HG03139 (cell line): ENCODE results near the gene CREB3L2.
"Not testable (repeated sequence)": the region's sequence is repeated elsewhere in the genome, so short reads cannot be mapped to it uniquely, and the experiment has no call there.

Experiments used
- ATAC-seq: cut with Tn5 transposase; IDR thresholded peaks from one replicate; pipeline ENCODE4 v1.9.1; 2021; ENCODE audit not compliant: unreplicated experiment

CREB3L2 gene

GRCh38 chr7:138014201-138014600 is 12.3 kb upstream of the CREB3L2 start:
- not testable (repeated sequence) for ATAC-seq

- ATAC-seq, result no peak
Measured at GRCh38 chr7:138009350-138009653, 7.4 kb upstream of the CREB3L2 start.

GRCh38 chr7:138008588-138009349 is 6.9 kb upstream of the CREB3L2 start:
- ATAC-seq, result no peak

DNA sequence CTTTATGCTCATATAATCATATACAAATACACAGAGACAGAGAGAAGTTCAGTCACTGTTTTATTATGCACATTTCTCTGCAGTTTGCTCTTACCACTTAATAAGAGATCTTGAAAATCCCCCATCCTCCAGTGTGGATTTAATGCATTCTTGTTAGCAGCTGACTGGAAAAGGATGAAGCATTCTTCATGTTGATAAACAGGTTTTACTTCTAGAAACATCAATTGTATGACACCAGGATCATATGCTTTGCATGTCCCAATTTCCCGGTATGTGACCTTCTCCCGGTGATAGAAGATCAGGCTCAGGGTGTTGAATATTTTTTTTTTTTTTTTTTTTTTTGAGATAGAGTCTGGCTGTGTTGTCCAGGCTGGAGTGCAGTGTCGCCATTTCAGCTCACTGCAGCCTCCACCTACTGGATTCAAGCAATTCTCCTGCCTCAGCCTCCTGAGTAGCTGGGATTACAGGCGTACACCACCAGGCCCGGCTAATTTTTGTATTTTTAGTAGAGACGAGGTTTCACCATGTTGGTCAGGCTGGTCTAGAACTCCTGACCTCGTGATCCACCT is 6.2 kb upstream of the CREB3L2 start:
- no peak for ATAC-seq

GRCh38 chr7:138006106-138006505 is 4.2 kb upstream of the CREB3L2 start:
- no peak for ATAC-seq

DNA sequence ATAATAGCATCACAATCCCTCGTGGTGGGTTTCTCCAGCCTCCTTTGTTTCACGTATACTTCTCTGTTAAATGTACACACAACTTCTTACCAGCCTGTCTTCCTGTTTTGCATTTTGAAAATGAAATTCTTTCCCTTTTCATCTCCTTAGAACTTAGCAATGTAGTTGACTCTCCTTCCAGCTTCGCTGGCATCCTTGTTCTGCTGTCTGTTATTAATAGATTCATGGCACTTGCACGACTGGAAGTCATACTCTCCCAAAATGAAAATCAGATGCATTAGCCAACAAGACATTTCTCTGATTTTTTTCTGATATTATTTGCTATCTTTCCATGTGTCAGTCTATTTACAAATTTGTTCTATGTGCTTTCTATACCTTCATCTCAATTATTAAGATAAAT is 3.0 kb upstream of the CREB3L2 start:
- ATAC-seq, result no peak

DNA sequence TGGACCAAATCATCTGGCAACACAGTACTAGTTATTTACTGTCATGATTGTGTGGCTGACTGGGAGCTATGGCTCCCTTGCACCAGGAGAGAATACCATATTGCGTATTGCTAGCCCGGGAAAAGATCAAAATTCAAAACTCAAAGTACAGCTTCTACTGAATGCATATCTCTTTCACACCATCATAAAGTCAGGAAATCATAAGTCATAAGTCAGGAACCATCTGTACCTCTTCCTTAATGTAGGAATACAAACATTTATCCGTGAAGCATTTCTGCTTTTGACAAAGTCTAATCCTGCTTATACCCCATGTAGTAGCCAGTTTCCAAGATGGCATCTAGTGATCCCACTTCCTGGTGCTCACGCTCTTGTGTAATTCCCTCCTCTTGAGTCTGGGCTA is 2.2 kb upstream of the CREB3L2 start:
- no peak for ATAC-seq

GRCh38 chr7:138002828-138003189 is 923 bp upstream of the CREB3L2 start:
- ATAC-seq, result no peak

DNA sequence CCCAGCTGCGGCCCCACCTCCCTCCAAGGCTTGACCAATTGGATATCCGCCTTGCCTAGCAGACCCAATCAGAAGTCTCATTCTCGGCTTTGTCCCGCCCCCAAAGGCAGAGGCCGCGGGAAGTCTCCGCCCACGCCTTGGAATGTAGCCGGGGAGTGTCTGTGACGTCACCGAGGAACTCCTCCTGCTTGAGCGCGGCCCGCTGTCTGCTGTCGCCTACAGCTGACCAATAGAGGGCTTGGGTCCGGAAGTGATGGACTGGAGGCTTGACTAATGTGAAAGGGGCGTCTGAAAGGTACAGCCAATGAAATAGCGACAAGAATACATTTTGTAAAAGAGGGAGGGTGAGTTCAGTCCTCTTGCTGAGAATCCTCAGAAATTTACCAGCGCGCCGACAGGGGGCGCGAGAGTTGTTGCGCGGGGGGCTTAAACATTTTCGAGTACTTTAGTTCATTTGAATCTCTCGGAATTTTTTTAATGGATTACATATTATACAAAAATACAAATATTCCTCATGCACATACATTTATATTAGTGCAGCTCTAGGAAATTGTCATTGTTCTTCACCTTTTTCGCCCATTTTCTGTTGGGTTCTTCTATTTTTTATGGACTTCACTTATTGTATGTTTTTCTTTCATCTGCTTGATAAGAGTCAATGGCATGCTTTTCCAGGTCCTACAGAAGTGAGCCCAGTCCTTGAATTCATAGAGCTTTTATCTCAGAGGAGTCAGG is 376 bp upstream of the CREB3L2 start:
- peak; percentile 94 for ATAC-seq

DNA sequence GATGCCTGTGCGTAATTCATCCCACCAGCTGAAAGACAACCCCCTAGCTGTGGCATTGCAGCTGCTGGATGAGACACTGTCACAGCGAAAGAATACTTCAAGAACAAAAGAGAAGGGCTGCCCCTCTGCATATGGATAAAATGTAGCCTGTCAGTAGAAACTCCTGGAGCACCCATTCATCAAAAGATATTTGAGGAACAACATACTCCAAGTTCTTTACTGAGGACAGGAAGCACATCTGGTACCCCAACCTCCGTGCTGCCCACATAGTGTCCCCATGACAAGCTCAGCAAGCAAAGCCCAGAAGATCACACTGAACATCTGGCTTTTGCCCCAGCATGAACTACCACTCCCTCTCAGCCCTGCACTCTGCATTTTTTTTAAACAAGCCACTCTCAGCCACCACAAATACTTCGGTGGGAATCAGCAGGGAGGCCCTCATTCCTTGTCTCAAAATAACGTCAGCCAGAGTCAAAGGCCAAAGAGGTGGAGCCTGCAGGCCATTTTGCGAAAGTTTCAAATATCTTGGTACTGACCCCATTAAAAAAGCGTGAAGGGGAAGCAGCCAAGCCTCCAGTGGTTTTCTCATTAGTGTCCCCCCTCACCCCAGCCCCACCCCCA is 1.7 kb downstream of the CREB3L2 start:
- no peak for ATAC-seq

DNA sequence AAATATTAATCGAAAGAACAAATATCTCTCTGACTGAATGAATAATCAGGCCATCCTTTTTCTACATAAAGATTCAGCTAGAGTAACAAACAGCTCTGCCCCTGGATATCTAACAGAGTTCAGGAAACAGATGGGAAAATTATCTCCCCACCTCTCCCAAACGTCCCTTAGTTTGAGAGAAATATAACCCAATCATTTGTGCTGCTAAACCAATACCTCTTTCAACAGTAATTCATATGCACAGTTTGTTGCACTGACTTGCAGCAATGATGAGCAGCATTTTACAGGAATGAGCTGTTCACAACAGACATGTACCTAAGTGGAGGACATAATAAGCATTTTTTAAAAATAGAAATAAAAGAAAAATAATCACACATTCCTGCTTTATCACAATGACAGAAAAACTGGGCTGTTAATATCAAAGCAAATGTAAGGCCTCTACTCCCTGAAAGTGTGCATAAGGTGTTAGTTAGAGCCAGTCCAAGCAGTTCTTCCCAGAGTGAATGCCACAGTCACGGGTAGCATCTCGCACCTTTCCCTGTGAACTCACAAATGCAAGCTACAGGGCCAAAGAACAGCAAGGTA is 2.3 kb downstream of the CREB3L2 start:
- ATAC-seq, result no peak

- no peak for ATAC-seq
Measured at GRCh38 chr7:137998250-137998649, 3.6 kb downstream of the CREB3L2 start.

DNA sequence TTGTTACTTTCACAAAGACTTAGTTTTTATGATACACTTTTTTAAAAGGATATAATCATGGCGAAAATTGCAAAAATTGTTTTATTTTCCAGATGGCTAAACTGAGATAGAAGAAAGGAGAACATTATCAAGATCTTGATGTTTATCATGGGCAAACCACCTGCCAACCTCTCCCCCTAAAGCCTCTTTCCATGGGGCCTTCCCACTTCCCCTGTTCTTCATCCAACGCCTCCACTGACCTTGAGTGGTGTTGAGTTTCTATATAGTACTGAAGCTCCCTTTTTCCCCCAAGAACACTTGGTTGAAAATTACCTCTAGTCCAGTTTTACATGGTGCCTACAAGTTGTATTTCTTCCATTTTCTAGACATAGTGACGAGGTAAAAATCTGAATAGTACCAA is 5.0 kb downstream of the CREB3L2 start:
- ATAC-seq, result no peak

- no peak for ATAC-seq
Measured at GRCh38 chr7:137996386-137996851, 5.5 kb downstream of the CREB3L2 start.

- no peak for ATAC-seq
Measured at GRCh38 chr7:137994216-137994615, 7.7 kb downstream of the CREB3L2 start.

GRCh38 chr7:137993395-137993743 is 8.5 kb downstream of the CREB3L2 start:
- ATAC-seq, result no peak

GRCh38 chr7:137992550-137993394 is 9.1 kb downstream of the CREB3L2 start:
- peak; percentile 40 for ATAC-seq

- ATAC-seq, result no peak
Measured at GRCh38 chr7:137992104-137992549, 9.8 kb downstream of the CREB3L2 start.

- ATAC-seq, result no peak
Measured at GRCh38 chr7:137990251-137990941, 11.5 kb downstream of the CREB3L2 start.

- no peak for ATAC-seq
Measured at GRCh38 chr7:137989590-137989989, 12.3 kb downstream of the CREB3L2 start.
